ENCODE data around the gene TIMM50. TPM values are rescaled to one million over a fixed set of nuclear protein-coding genes. Genes with fewer than 3 reads are reported as not detected.
A peak's percentile ranks its signal among the peaks of the same experiment; 100 is the strongest.

Gene TIMM50
- total and polyA plus RNA-seq, 7 experiments from 2014 or later = 43.5 to 70.0 (median 50.0) TPM

- Mint-ChIP-seq H3K27me3 (peaks cover 34 to 55% (median 49%) of the 10 kb centered on the region in 5 donors), H3K4me3 (peak overlapping the region; percentile 43 to 82 (median 68)), H3K27ac (peak overlapping the region in 2 of 9 donors; percentile 55 to 66), H3K36me3 (no peaks in the 10 kb centered on the region), H3K9me3 (peaks cover 0 to 6% (median 0%) of the 10 kb centered on the region in 11 donors), H3K4me1 (peaks cover 14 to 28% (median 21%) of the 10 kb centered on the region in 7 donors)
- H3K27me3 ChIP-seq (ENCODE audit: control insufficient read depth in 2 of 2, insufficient read depth in 2 of 2, low read length in 2 of 2) = peaks cover 0 to 7% of the 10 kb centered on the region in 2 donors
- no peak overlapping the region for H3K4me3 ChIP-seq (ENCODE audit: low read length)
- intact Hi-C loops (cut with micrococcal nuclease) = no loop called here
- CTCF ChIA-PET = no interaction called here
- H3K27ac ChIP-seq (ENCODE audit: low read depth, low read length) = no peak overlapping the region
- POLR2A ChIA-PET = interaction anchor here (1.1 kb wide), 1 partner anchor 30 kb away, joined by 3 read pairs; no protein-coding TSS in a partner anchor
- H3K36me3 ChIP-seq (ENCODE audit: control insufficient read depth in 2 of 3, insufficient read depth in 3 of 3, low read length in 3 of 3) = no peaks in the 10 kb centered on the region
- DNase-seq = no peak
- ATAC-seq = no peak
- no peaks in the 10 kb centered on the region for H3K9me3 ChIP-seq (ENCODE audit: control insufficient read depth in 2 of 3, low read length in 3 of 3)
- peaks cover 4% of the 10 kb centered on the region in 2 donors for H3K4me1 ChIP-seq (ENCODE audit: control insufficient read depth in 2 of 2, insufficient read depth in 2 of 2, low read length in 2 of 2)
These were observed 25.9 kb downstream of the TIMM50 start for GRCh38 chr19:39506598-39506943.

GRCh38 chr19:39506944-39507714 is 26.5 kb downstream of the TIMM50 start:
- H3K27ac ChIP-seq (ENCODE audit: low read depth, low read length) = no peak overlapping the region
- H3K4me1 ChIP-seq (ENCODE audit: control insufficient read depth in 2 of 2, insufficient read depth in 2 of 2, low read length in 2 of 2) = peaks cover 4% of the 10 kb centered on the region in 2 donors
- Mint-ChIP-seq H3K4me1 (peaks cover 14 to 28% (median 21%) of the 10 kb centered on the region in 7 donors), H3K27me3 (peaks cover 32 to 56% (median 50%) of the 10 kb centered on the region in 5 donors), H3K36me3 (no peaks in the 10 kb centered on the region), H3K4me3 (peak overlapping the region; percentile 70 to 83 (median 80)), H3K9me3 (peaks cover 0 to 6% (median 0%) of the 10 kb centered on the region in 11 donors), H3K27ac (peak overlapping the region in 1 of 9 donors; percentile 66)
- DNase-seq (peak; percentile 15 to 70 (median 34)), ATAC-seq (peak; percentile 65)
- no peaks in the 10 kb centered on the region for H3K36me3 ChIP-seq (ENCODE audit: control insufficient read depth in 2 of 3, insufficient read depth in 3 of 3, low read length in 3 of 3)
- H3K9me3 ChIP-seq (ENCODE audit: control insufficient read depth in 2 of 3, low read length in 3 of 3) = no peaks in the 10 kb centered on the region
- intact Hi-C loops (cut with micrococcal nuclease) = no loop called here
- H3K4me3 ChIP-seq (ENCODE audit: low read length) = peak overlapping the region; percentile 52
- POLR2A ChIA-PET = interaction anchor here (1.1 kb wide), 1 partner anchor 29 kb away, joined by 3 read pairs; no protein-coding TSS in a partner anchor
- CTCF ChIA-PET = interaction anchor here (1.1 kb wide), 1 partner anchor 57 kb away, joined by 3 read pairs; no protein-coding TSS in a partner anchor
- H3K27me3 ChIP-seq (ENCODE audit: control insufficient read depth in 2 of 2, insufficient read depth in 2 of 2, low read length in 2 of 2) = peaks cover 0 to 7% of the 10 kb centered on the region in 2 donors

GRCh38 chr19:39507715-39508364 is 27.2 kb downstream of the TIMM50 start:
- ATAC-seq (no peak), DNase-seq (no peak)
- peaks cover 14 to 28% (median 21%) of the 10 kb centered on the region in 7 donors for H3K4me1 Mint-ChIP-seq
- CTCF ChIA-PET = interaction anchor here (1.1 kb wide), 1 partner anchor 58 kb away, joined by 3 read pairs; no protein-coding TSS in a partner anchor
- H3K36me3 ChIP-seq (ENCODE audit: control insufficient read depth in 2 of 3, insufficient read depth in 3 of 3, low read length in 3 of 3) = no peaks in the 10 kb centered on the region
- H3K9me3 ChIP-seq (ENCODE audit: control insufficient read depth in 2 of 3, low read length in 3 of 3) = no peaks in the 10 kb centered on the region
- peaks cover 33 to 58% (median 50%) of the 10 kb centered on the region in 5 donors for H3K27me3 Mint-ChIP-seq
- peak overlapping the region in 1 of 9 donors; percentile 13 for H3K27ac Mint-ChIP-seq
- peaks cover 0 to 6% (median 0%) of the 10 kb centered on the region in 11 donors for H3K9me3 Mint-ChIP-seq
- H3K36me3 Mint-ChIP-seq = no peaks in the 10 kb centered on the region
- intact Hi-C loops (cut with micrococcal nuclease) = no loop called here
- H3K27me3 ChIP-seq (ENCODE audit: control insufficient read depth in 2 of 2, insufficient read depth in 2 of 2, low read length in 2 of 2) = peaks cover 0 to 7% of the 10 kb centered on the region in 2 donors
- H3K4me1 ChIP-seq (ENCODE audit: control insufficient read depth in 2 of 2, insufficient read depth in 2 of 2, low read length in 2 of 2) = peaks cover 4% of the 10 kb centered on the region in 2 donors
- POLR2A ChIA-PET = interaction anchor here (1.1 kb wide), 1 partner anchor 29 kb away, joined by 3 read pairs; no protein-coding TSS in a partner anchor
- peak overlapping the region; percentile 52 for H3K4me3 ChIP-seq (ENCODE audit: low read length)
- H3K27ac ChIP-seq (ENCODE audit: low read depth, low read length) = no peak overlapping the region
- H3K4me3 Mint-ChIP-seq = peak overlapping the region; percentile 70 to 83 (median 78)

GRCh38 chr19:39508629-39509028 is 28.0 kb downstream of the TIMM50 start:
- no peaks in the 10 kb centered on the region for H3K36me3 ChIP-seq (ENCODE audit: control insufficient read depth in 2 of 3, insufficient read depth in 3 of 3, low read length in 3 of 3)
- H3K27me3 ChIP-seq (ENCODE audit: control insufficient read depth in 2 of 2, insufficient read depth in 2 of 2, low read length in 2 of 2) = peaks cover 0 to 8% of the 10 kb centered on the region in 2 donors
- Mint-ChIP-seq H3K9me3 (peaks cover 0 to 5% (median 0%) of the 10 kb centered on the region in 11 donors), H3K4me1 (peaks cover 12 to 25% (median 16%) of the 10 kb centered on the region in 7 donors), H3K27me3 (peaks cover 38 to 61% (median 50%) of the 10 kb centered on the region in 5 donors), H3K4me3 (peak overlapping the region in 3 of 10 donors; percentile 80 to 81 (median 80)), H3K36me3 (no peaks in the 10 kb centered on the region), H3K27ac (no peak overlapping the region)
- intact Hi-C loops (cut with micrococcal nuclease) = no loop called here
- POLR2A ChIA-PET = no interaction called here
- no peaks in the 10 kb centered on the region for H3K9me3 ChIP-seq (ENCODE audit: control insufficient read depth in 2 of 3, low read length in 3 of 3)
- no peak for DNase-seq
- ATAC-seq = no peak
- CTCF ChIA-PET = no interaction called here
- no peak overlapping the region for H3K4me3 ChIP-seq (ENCODE audit: low read length)
- H3K4me1 ChIP-seq (ENCODE audit: control insufficient read depth in 2 of 2, insufficient read depth in 2 of 2, low read length in 2 of 2) = peaks cover 4% of the 10 kb centered on the region in 2 donors
- H3K27ac ChIP-seq (ENCODE audit: low read depth, low read length) = no peak overlapping the region

- Mint-ChIP-seq H3K4me3 (no peak overlapping the region), H3K27me3 (peaks cover 43 to 61% (median 46%) of the 10 kb centered on the region in 5 donors)
- peaks cover 0 to 13% of the 10 kb centered on the region in 2 donors for H3K27me3 ChIP-seq (ENCODE audit: control insufficient read depth in 2 of 2, insufficient read depth in 2 of 2, low read length in 2 of 2)
These were observed 28.6 kb downstream of the TIMM50 start for GRCh38 chr19:39509233-39509632.

GRCh38 chr19:39512988-39513387 is 32.4 kb downstream of the TIMM50 start:
- H3K27ac Mint-ChIP-seq = no peak overlapping the region
- DNase-seq = no peak
- H3K27me3 Mint-ChIP-seq = peaks cover 37 to 68% (median 44%) of the 10 kb centered on the region in 5 donors
- H3K36me3 Mint-ChIP-seq = peaks cover 0 to 4% (median 0%) of the 10 kb centered on the region in 5 donors
- ChIA-PET CTCF (interaction anchor here (0.6 to 0.7 kb wide), 2 partner anchors 27 to 38 kb away, joined by 4 to 5 read pairs; no protein-coding TSS in a partner anchor), POLR2A (interaction anchor here (0.6 to 1.5 kb wide), 2 partner anchors 10 to 73 kb away, joined by 3 to 4 read pairs; no protein-coding TSS in a partner anchor)
- Histone ChIP-seq H3K27me3 (ENCODE audit: control insufficient read depth in 2 of 2, insufficient read depth in 2 of 2, low read length in 2 of 2) (peaks cover 3 to 18% of the 10 kb centered on the region in 2 donors), H3K9me3 (ENCODE audit: control insufficient read depth in 2 of 3, low read length in 3 of 3) (no peaks in the 10 kb centered on the region), H3K27ac (ENCODE audit: low read depth, low read length) (no peak overlapping the region), H3K4me1 (ENCODE audit: control insufficient read depth in 2 of 2, insufficient read depth in 2 of 2, low read length in 2 of 2) (peaks cover 0 to 11% of the 10 kb centered on the region in 2 donors), H3K36me3 (ENCODE audit: control insufficient read depth in 2 of 3, insufficient read depth in 3 of 3, low read length in 3 of 3) (no peaks in the 10 kb centered on the region), H3K4me3 (ENCODE audit: low read length) (no peak overlapping the region)
- H3K4me3 Mint-ChIP-seq = no peak overlapping the region
- H3K4me1 Mint-ChIP-seq = peaks cover 10 to 17% (median 16%) of the 10 kb centered on the region in 7 donors
- peaks cover 0 to 3% (median 0%) of the 10 kb centered on the region in 11 donors for H3K9me3 Mint-ChIP-seq
- intact Hi-C loops (cut with micrococcal nuclease) = no loop called here
- no peak for ATAC-seq

More at GRCh38 chr19:39509233-39509632, 28.6 kb downstream of the TIMM50 start:
- Histone ChIP-seq H3K36me3 (ENCODE audit: control insufficient read depth in 2 of 3, insufficient read depth in 3 of 3, low read length in 3 of 3) (no peaks in the 10 kb centered on the region), H3K4me3 (ENCODE audit: low read length) (no peak overlapping the region), H3K4me1 (ENCODE audit: control insufficient read depth in 2 of 2, insufficient read depth in 2 of 2, low read length in 2 of 2) (peaks cover 4% of the 10 kb centered on the region in 2 donors), H3K27ac (ENCODE audit: low read depth, low read length) (no peak overlapping the region), H3K9me3 (ENCODE audit: control insufficient read depth in 2 of 3, low read length in 3 of 3) (no peaks in the 10 kb centered on the region)
- ChIA-PET POLR2A (no interaction called here), CTCF (no interaction called here)
- ATAC-seq = no peak
- DNase-seq = no peak
- Mint-ChIP-seq H3K9me3 (peaks cover 0 to 5% (median 0%) of the 10 kb centered on the region in 11 donors), H3K36me3 (no peaks in the 10 kb centered on the region), H3K4me1 (peaks cover 8 to 21% (median 16%) of the 10 kb centered on the region in 7 donors), H3K27ac (no peak overlapping the region)
- intact Hi-C loops (cut with micrococcal nuclease) = no loop called here
